Neural cell (in vitro differentiated cells): ENCODE measurements around the gene CCSER2. TPM values are rescaled to one million over a fixed set of nuclear protein-coding genes. Genes with fewer than 3 reads are reported as not detected.

Experiments
- H2AFZ ChIP-seq: fragments of 200-600, 300-800 bp; sonication (generic), shearing (Covaris generic); 2 replicates; pipeline ENCODE4 v1.6.0; 2014; ENCODE audit warnings: low read depth, mild to moderate bottlenecking, antibody characterized with exemption, low read length, moderate library complexity
- H3F3A ChIP-seq: fragments of 200-600 bp; shearing (Covaris generic); 2 replicates; pipeline ENCODE4 v1.6.1; 2016; ENCODE audit warnings: mild to moderate bottlenecking, moderate library complexity, mixed read lengths, antibody characterized with exemption, low read length; ENCODE audit not compliant: insufficient read depth, poor library complexity, severe bottlenecking
- H3K27ac ChIP-seq: fragments of 200-600, 300-800 bp; sonication (generic), shearing (Covaris generic); 2 replicates; pipeline ENCODE4 v1.5.1; 2014; ENCODE audit warnings: mild to moderate bottlenecking, low read length, moderate library complexity
- H3K27me3 ChIP-seq: fragments of 300-800, 200-600 bp; sonication (generic), shearing (Covaris generic); 2 replicates; pipeline ENCODE4 v1.6.0; 2014; ENCODE audit warnings: mild to moderate bottlenecking, low read depth, low read length, moderate library complexity; ENCODE audit not compliant: insufficient read depth
- H3K36me3 ChIP-seq: fragments of 300-800, 200-600 bp; sonication (generic), shearing (Covaris generic); 2 replicates; pipeline ENCODE4 v1.5.1; 2014; ENCODE audit warnings: mild to moderate bottlenecking, antibody characterized with exemption, low read length, moderate library complexity; ENCODE audit not compliant: insufficient read depth
- H3K4me2 ChIP-seq: fragments of 300-800, 200-600 bp; sonication (generic), shearing (Covaris generic); 2 replicates; pipeline ENCODE4 v1.6.0; 2014; ENCODE audit warnings: mild to moderate bottlenecking, low read length
- H3K4me3 ChIP-seq: fragments of 300-800, 200-600 bp; sonication (generic), shearing (Covaris generic); 2 replicates; pipeline ENCODE4 v1.5.1; 2014; ENCODE audit warnings: mild to moderate bottlenecking, low read length, moderate library complexity
- H3K79me2 ChIP-seq: fragments of 200-600 bp; shearing (Covaris generic); replicated peaks from 2 replicates; pipeline ENCODE4 v1.6.0; 2014; ENCODE audit warnings: mild to moderate bottlenecking, low read length, moderate library complexity; ENCODE audit not compliant: insufficient read depth
- H3K9ac ChIP-seq: fragments of 300-800, 200-600 bp; sonication (generic), shearing (Covaris generic); 2 replicates; pipeline ENCODE4 v1.6.1; 2016; ENCODE audit warnings: mild to moderate bottlenecking, low read length, mixed read lengths
- H3K9me2 ChIP-seq: fragments of 200-600 bp; shearing (Covaris generic); 2 replicates; pipeline ENCODE4 v1.6.1; 2016; ENCODE audit warnings: mild to moderate bottlenecking, low read length, mixed read lengths; ENCODE audit not compliant: insufficient read depth
- H3K9me3 ChIP-seq: fragments of 200-600, 300-800 bp; sonication (generic), shearing (Covaris generic); 2 replicates; pipeline ENCODE4 v1.6.1; 2016; ENCODE audit warnings: mild to moderate bottlenecking, mixed run types, low read length, moderate library complexity, mixed read lengths
- H4K20me1 ChIP-seq: fragments of 200-600 bp; shearing (Covaris generic); 2 replicates; pipeline ENCODE4 v1.6.1; 2016; ENCODE audit warnings: mild to moderate bottlenecking, mixed run types; ENCODE audit not compliant: insufficient read depth
- CTCF ChIP-seq: fragments of 450-650 bp; IDR thresholded peaks from 2 replicates; pipeline ENCODE4 v1.5.1; 2014; ENCODE audit warnings: antibody characterized with exemption, mild to moderate bottlenecking, moderate library complexity; ENCODE audit not compliant: poor library complexity, severe bottlenecking
- EP300 ChIP-seq: fragments of 450-650 bp; conservative IDR thresholded peaks from 2 replicates; pipeline ENCODE4 v1.6.1; 2014; ENCODE audit warnings: antibody characterized with exemption, mild to moderate bottlenecking, moderate library complexity; ENCODE audit not compliant: poor library complexity, severe bottlenecking
- EZH2 ChIP-seq: fragments of 200-600, 300-800 bp; shearing (Covaris generic), sonication (generic); IDR thresholded peaks from 2 replicates; pipeline ENCODE4 v1.6.1; 2014; ENCODE audit warnings: antibody characterized with exemption, low read length, borderline replicate concordance, mild to moderate bottlenecking; ENCODE audit not compliant: insufficient read depth, poor library complexity, severe bottlenecking
- MXI1 ChIP-seq: fragments of 450-650 bp; conservative IDR thresholded peaks from 2 replicates; pipeline ENCODE4 v1.6.1; 2014; ENCODE audit warnings: antibody characterized with exemption, mild to moderate bottlenecking; ENCODE audit not compliant: poor library complexity, severe bottlenecking
- POLR2AphosphoS5 ChIP-seq: IDR thresholded peaks from 2 replicates; pipeline ENCODE4 v1.6.1; 2012
- RAD21 ChIP-seq: fragments of 450-650 bp; conservative IDR thresholded peaks from 2 replicates; pipeline ENCODE4 v1.6.1; 2014; ENCODE audit warnings: antibody characterized with exemption, mild to moderate bottlenecking, moderate library complexity
- REST ChIP-seq: IDR thresholded peaks from 2 replicates; pipeline ENCODE4 v1.6.1; 2012; ENCODE audit warnings: borderline replicate concordance
- SMC3 ChIP-seq: fragments of 450-650 bp; conservative IDR thresholded peaks from 2 replicates; pipeline ENCODE4 v1.6.1; 2014; ENCODE audit warnings: antibody characterized with exemption, mild to moderate bottlenecking, moderate library complexity; ENCODE audit not compliant: poor library complexity
- TAF1 ChIP-seq: IDR thresholded peaks from 2 replicates; pipeline ENCODE4 v1.6.1; 2012; ENCODE audit warnings: low read depth
- polyA plus RNA-seq: library from polyadenylated mRNA; depleted of rRNA; stranded (reverse); fragments of >200 nt; gene quantifications from 2 replicates; pipeline ENCODE4 v1.2.3, GENCODE V29; 2014

Gene CCSER2
- polyA plus RNA-seq, 1 donor from 2014 or later, result 38.3 TPM

- no peak overlapping the region for H3K4me2 ChIP-seq
- H3K27ac ChIP-seq, result no peak overlapping the region
- no peaks in the 10 kb centered on the region for H3F3A ChIP-seq
- H3K9me3 ChIP-seq, result no peaks in the 10 kb centered on the region
- no peaks in the 10 kb centered on the region for H4K20me1 ChIP-seq
- H2AFZ ChIP-seq, result no peak overlapping the region
- no peaks in the 10 kb centered on the region for H3K9me2 ChIP-seq
- TF ChIP-seq EP300 (no peak), EZH2 (no peak), RAD21 (no peak), CTCF (no peak), SMC3 (no peak), TAF1 (no peak), MXI1 (no peak), POLR2AphosphoS5 (no peak), REST (no peak)
- peaks cover 7% of the 10 kb centered on the region for H3K36me3 ChIP-seq
- H3K4me3 ChIP-seq, result no peak overlapping the region
- H3K27me3 ChIP-seq, result no peaks in the 10 kb centered on the region
- H3K79me2 ChIP-seq, result peaks cover 34% of the 10 kb centered on the region
- H3K9ac ChIP-seq, result no peak overlapping the region
These were observed 46.1 kb downstream of the CCSER2 start for GRCh38 chr10:84374455-84374854.

- Histone ChIP-seq H4K20me1 (no peaks in the 10 kb centered on the region), H3K4me3 (no peak overlapping the region), H3K27ac (no peak overlapping the region), H3K36me3 (peaks cover 7% of the 10 kb centered on the region), H2AFZ (no peak overlapping the region), H3K9me2 (no peaks in the 10 kb centered on the region), H3F3A (no peaks in the 10 kb centered on the region), H3K4me2 (no peak overlapping the region), H3K9ac (no peak overlapping the region), H3K27me3 (no peaks in the 10 kb centered on the region), H3K79me2 (peaks cover 37% of the 10 kb centered on the region), H3K9me3 (no peaks in the 10 kb centered on the region)
- TF ChIP-seq EP300, result no peak
- TF ChIP-seq POLR2AphosphoS5, result no peak
- TF ChIP-seq EZH2, result no peak
- TF ChIP-seq RAD21, result peak; percentile 88
- peak; percentile 86 for TF ChIP-seq CTCF
- no peak for TF ChIP-seq REST
- TF ChIP-seq TAF1, result no peak
- TF ChIP-seq MXI1, result no peak
- TF ChIP-seq SMC3, result peak; percentile 90
These were observed 46.6 kb downstream of the CCSER2 start for GRCh38 chr10:84375011-84375410.
